NCI-H1105 (cell line): ENCODE measurements around the gene MISFA.
"Not testable (repeated sequence)": the region's sequence is repeated elsewhere in the genome, so short reads cannot be mapped to it uniquely, and the experiment has no call there.

Experiments
- DNase-seq: peaks from one replicate; lab custom pipeline; 2025; lab: John Stamatoyannopoulos, UW

The MISFA gene

DNA sequence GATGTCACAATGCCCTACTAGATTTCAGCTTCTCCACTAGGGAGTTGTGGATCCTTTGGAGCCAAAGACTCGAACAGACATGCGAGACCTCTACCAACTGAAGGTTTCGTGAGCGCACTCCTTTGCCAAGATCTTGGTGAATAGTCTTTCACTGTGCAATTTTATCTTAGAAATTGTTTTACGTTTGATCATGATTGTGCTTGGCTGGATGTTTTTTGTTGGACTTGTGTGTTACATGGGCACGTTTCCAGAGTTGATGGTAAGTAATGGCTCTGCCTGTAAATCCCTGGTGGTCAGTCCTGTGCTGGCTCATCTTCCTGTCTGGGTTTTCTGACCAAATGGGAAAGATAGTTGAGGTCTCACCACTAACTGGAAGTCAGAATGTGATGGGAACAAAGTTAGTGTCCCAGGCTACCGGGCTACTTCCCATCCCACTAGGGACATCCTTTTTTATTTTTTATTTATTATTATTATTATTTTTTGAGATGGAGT, at the start of gene MISFA:
MISFA (plus strand) TSS at position 51 of the 492 bp plus-strand sequence; CDS start at position 191, 140 bp downstream.
- DNase-seq, result no peak

DNA sequence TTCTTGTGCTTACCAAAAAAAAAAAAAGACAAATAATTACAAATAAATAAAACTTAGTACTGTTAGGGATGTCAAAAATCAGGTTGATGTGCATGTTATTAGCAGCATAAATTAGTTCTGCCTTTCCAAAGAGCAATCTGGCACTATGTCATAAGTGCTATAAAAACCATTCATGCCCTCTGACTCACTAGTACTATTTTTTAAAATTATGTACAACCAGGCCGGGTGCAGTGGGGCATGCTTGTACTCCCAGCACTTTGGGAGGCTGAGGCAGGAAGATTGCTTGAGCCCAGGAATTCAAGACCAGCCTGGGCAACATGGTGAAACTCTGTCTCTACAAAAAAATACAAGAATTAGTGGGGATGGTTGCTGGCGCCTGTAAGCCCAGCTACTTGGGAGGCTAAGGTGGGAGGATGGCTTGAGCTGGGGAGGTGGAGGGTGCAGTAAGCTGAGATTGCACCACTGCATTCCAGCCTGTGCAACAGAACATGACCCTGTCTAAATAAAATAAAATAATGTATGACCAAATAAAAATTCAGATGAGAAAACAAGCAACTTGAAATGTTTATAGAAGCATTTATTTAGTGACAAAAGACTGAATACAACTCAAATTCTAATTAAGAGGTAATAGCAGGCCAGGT, 36.4 kb upstream of the MISFA start:
- no peak for DNase-seq

DNA sequence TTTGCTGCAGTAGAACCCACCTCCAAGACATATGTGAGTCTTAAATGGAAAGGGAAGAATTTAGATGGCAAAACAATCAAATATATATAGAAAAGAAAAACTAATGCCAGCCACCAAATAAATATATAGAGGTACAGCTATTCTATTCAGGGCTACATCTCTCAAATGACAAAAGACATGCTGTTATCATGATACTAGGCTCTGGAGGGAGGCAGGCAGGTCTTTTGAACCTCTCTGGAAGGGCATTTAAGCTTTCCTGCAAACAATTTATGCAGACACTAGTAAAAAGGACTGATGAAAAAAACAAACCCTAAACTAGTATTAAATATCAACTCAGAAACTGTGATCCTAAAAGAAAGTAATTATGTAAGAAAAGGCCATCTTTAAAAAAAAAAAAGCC, 35.4 kb upstream of the MISFA start:
- DNase-seq, result no peak

DNA sequence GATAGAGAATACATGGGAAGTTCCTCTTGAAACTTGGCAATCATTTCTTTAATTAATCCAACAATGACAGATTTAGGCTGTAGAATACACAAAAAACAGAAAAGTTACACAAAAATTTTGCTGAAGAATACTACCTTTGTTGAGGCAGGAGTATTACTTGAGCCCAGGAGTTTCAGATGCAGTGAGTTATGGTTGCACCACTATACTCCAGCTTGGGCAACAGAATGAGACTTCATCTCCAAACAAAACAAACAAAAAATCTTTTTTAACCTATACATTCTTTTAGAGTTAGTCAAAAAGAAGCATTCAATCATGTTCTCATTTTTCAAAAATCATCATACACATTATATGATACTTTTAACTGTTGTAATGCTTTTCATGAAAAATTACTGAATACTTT, 33.2 kb upstream of the MISFA start:
- no peak for DNase-seq

DNA sequence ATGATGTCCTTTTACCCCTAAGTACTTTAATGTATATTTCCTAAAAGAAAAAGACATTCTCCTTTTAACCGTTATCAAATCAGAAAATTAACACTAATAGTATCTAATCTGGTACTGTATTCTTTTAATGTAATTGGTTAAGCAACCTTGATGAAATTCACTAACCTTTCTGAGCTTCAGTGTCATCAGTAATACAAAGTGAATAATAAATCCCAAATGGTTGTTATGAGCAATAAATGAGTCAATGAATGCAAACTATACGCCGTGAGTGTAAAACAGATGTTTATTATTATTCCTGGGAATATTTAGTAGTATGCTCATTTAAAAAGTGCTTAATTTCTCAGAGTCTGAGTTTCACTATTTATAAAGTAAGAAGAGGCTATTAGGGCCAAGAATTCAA, 32.5 kb upstream of the MISFA start:
- DNase-seq, result no peak

DNA sequence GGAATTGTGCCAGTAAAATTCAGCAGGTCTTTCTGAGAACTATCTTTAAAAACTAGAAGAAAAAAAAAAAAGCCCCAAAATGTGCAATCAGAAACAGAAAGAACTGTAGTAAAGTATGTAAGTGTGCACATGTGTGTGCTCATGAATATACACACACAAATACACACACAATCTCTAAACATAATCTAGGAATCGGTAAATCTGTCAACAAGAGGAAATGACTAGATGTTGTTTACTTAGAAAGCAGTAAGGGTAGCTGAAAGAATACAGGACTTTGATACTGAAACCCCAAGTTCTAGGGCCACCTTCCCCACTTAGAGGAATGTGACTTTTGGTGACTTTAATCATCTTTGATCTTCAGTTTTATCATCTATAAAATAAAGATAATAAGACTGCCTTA, 24.2 kb upstream of the MISFA start:
- no peak for DNase-seq

DNA sequence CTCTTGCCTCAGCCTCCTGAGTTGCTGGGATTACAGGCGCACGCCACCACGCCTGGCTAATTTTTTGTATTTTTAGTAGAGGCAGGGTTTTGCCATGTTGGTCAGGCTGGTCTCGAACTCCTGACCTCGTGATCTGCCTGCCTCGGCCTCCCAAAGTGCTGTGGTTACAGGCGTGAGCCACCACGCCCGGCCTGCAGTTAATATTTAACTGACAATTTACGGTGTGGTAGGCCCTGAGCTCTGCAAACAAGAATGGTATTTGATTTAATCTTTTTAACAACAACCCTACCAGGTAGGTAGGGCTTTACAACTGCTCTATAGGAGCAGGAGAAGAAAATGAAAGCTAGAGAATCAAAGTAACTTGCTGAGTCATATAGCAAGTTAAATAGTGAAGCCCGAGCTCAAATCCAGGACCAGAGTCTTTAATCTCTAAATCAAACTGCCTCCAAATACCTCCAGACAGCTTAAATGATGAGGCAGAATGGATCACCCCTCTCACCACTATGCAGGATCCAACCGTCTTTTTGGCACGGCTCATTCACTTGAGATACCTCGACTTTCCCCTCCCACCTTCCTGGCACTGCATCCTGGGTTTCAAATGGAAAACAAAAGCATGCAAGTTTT, 20.5 kb upstream of the MISFA start:
- no peak for DNase-seq

DNA sequence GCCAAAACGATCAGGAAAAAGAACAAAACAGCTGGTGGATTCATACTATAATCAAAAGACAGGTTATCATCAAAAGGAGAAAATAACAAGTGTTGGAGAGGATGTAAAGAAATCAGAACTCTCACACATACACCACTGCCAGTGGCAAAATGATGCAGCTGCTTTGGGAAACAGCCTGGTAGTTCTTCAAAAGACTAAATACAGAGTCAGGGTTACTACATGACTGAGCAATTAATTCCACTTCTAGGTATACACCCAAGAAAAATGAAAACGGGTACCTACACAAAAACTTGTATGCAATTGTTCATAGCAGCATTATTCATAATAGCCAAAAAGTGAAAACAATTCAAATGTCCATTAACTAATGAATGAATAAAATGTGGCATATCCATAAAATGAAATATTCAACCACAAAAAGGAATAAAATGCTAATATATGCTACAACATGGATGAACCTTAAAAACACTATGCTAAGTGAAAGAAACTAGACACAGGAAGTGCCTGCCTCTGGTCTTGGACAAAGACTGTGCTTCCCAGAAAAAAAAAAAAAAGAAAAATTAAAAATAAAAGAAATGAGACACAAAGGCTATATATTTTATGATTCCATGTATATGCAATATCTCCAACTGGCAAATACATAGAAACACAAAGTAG, 19.3 kb upstream of the MISFA start:
- DNase-seq, result no peak

DNA sequence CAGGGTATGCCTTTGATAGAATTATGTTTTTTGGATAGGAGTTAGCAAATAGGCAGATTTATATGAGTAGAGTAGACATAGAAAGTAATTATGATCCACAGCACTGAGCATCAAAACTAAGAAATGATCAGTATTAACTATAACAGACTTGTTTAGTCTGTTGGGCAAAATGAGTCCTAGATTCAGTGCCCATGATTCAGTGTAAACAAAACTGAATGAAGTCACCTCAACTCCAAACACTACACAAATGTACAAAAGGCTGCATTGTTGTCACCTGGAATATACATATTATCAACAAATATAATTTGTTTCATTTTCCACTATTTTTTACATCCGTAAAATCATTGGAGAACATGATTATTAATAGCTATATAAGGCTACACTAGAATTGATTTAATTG, 17.8 kb upstream of the MISFA start:
- no peak for DNase-seq

DNA sequence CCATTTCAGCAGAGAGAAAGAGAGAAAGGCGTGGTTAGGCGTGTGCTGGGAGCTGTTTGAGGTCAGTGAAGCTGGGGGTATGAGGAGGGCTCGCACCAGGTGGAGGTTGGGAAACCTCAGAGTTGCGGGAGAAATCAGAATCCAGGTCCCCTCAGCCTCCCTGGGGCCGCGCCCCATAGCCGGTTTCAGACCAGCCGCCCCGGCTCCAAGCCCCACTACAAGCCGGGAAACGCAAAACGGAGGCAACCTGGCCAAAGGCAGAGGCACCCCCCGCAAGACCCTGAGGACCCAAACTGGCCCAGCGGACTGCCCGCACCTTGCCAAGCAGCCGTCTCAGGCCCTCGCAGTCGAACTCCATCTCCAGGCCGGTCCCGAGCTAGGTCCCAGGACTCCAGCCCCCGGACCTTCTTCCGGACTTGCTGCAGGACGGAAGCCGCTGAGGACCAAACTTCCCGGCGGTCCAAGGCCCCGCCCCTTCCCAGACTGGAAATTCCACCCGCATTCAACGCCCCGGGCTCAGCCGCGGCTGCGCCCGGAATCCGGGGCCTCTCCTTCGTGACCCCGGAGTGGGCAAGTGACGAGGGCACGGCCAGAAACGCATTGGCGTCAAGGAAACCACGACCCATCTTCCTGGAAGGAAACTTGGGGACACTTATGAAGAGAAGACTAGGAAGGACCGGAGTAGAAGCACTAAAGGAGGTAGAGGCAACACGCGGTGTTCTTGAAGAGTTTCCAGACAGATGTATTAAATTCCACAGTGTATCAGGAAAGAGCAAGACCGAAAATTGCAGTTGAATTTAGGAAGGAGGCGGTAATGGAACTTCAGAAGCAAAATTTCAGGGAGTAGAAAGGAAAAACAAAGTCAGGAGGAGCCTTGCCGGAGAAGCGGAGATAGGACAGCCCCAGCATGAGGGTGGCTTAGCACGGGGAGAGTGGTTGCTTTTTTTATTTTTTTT, 11.0 kb upstream of the MISFA start, which contains the start of gene UEVLD:
UEVLD (minus strand) TSS at position 438 of the 956 bp plus-strand sequence; CDS start at position 358, 80 bp downstream.
- peak; percentile 71 for DNase-seq

DNA sequence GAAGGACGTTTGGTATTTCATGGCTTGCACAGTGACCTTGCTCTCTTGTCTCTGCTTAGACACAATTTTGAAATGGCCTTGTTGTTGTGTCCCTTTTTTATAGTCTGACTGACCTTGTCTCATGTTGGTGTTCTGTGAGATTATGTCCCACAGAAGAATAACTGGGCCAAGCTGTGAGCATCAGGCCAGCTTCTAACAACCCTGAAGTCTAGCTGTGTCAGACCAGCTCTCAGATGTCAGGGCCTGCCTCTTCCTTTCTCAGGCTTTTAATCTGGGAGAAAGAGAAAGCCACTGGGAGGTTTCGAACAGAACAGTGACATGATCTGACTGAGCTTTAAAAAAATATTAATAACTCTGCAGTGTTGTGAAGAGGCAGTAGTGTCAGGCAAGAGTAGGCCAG, 9.0 kb upstream of the MISFA start:
- no peak for DNase-seq

DNA sequence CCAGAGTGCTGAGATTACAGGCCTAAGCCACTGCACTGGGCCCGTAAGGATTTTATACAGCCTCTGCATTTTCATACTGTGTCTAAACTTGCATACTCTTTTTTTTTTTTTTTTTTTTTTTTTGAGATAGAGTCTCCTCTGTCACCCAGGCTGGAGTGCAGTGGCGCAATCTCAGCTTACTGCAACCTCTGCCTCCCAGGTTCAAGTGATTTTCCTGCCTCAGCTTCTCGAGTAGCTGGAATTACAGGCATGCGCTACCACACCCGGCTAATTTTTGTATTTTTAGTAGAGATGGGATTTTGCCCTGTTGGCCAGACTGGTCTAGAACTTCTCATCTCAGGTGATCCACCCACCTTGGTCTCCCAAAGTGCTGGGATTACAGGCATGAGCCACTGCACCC, 5.5 kb upstream of the MISFA start:
- not testable (repeated sequence) for DNase-seq

DNA sequence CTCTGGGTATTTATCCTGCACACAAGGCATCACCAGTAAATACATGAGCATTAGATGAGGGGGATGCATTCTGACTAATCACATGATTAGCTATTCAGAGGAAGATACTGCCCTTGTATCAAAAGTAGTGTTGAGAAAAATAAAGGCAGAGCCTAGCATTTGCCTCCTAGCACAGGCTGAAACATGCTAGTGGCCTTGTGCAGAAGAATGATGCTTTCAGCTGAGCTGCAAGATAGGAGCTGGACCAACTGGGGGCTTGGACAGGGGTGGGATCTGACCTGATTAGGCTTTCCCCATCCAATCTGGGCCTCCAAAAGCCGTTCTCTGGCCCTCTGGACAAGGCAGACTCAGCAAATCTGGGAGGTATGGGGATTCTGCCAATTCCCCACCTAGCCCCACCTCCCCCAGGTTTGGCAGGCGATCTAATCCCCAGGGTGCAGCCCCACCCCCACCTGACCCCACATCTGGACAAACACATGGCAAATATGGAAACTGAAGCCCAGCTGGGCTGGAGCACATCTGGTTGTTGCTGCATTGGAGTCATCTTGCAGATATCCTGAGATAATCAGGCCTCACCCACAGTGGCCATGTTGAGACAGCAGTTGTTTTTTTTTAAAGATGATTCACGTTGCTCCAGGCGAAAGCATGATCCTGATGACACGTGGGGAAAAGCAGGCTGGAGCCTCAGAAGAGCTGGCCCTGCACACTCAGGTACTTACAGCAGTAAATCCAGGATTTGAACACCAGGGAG, 4.4 kb upstream of the MISFA start:
- no peak for DNase-seq

DNA sequence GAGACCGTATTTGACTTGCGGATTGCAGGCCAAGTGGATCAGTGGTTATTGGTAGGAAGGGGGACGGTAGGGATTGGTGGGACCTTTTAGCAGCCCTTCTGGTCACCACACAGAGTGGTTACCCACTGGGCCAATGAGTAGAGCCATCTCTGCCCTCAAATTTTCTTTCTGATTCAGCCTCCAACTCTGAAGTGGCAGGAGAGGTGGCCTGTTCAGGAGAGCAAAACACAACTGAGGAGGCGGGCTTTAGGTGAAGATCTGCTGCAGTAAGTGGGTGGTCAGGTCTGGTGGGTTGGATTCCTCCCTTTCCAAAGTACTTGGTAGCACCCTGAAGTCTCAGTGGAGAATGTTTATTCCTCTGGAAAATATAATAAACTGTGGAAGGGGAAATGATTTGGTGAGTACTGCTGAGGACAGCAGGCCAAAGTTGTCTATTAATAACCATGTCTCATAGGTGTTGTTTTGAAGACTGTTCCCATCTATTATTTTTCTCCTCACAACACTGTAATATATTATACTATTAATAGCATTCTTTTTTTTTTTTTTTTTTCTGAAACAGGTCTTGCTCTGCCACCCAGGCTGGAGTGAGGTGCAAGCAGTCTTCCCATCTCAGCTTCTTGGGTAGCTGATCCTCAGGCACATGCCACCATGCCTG, 1.5 kb downstream of the MISFA start:
- no peak for DNase-seq

DNA sequence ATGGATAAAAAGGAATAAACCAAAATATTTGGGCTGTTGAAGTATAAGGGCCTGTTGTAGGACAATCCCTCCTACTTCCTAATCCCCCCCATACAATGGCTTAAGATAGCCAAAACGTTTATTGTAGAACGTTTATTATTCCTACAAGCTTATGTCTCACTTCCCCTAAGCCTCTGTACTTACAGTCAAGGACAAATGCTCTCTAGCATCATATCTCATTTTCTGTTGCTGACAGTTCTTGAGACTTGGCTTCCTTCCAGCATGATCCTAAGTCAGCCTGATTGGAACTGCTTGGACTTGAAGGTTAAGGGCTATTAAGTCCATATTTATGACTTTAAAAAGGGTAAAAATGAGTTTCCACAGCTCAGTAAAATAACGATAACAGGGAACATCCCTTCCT, 8.8 kb downstream of the MISFA start:
- peak; percentile 45 for DNase-seq

DNA sequence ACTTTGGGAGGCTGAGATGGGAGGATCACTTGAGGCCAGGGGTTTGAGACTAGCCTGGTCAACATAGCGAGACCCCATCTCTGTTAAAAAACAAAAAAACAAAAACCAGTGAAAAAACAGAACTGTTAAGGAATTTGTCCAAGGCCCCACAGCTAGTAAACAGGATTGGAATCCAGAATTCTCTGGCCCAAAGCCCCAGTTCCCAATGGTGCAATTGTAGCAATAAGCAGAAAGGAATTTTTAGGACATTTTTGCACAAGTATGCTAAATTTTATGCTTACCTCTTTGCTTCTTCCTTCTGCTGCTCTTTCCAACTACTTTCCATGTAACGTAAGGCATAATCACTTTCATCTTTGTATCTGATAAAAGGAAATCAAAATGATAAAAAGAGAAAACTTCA, 11.6 kb downstream of the MISFA start:
- no peak for DNase-seq

DNA sequence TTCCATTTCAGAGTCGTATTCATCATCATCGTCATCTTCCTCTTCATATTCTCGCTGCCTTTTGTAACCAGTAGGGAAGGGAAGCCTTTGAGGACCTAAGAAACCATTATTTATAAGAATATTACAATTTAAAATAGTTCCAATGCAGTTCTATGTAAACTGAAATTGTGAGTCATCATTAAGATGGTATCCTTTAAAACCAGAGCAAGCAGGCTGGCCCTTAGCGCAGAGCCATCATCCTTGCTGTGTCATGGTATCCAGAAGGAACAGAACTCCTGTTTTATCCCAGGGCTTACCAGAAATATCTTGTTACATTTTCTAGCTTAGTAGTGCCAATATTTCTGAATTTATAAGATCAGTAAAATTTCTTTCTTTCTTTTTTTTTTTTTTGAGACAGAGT, 12.8 kb downstream of the MISFA start:
- DNase-seq, result no peak

DNA sequence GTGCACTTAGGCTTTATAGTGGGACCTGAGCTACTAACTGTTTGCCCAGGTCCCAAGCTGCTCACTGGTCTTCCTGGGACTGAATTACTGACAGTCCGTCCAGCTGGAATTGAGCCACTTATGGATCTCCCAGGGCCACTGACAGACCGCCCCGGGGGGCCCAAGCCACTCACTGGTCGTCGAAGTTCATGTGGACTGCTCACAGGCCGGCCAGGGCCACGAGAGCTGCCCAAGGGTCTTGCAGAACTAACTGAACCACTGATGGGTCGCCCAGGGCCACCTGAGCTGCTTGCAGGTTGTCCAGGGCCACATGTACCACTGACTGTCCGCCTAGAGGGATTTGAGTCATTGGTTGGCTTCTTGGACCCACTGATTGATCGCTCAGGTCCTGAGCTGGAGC, 15.1 kb downstream of the MISFA start:
- no peak for DNase-seq

DNA sequence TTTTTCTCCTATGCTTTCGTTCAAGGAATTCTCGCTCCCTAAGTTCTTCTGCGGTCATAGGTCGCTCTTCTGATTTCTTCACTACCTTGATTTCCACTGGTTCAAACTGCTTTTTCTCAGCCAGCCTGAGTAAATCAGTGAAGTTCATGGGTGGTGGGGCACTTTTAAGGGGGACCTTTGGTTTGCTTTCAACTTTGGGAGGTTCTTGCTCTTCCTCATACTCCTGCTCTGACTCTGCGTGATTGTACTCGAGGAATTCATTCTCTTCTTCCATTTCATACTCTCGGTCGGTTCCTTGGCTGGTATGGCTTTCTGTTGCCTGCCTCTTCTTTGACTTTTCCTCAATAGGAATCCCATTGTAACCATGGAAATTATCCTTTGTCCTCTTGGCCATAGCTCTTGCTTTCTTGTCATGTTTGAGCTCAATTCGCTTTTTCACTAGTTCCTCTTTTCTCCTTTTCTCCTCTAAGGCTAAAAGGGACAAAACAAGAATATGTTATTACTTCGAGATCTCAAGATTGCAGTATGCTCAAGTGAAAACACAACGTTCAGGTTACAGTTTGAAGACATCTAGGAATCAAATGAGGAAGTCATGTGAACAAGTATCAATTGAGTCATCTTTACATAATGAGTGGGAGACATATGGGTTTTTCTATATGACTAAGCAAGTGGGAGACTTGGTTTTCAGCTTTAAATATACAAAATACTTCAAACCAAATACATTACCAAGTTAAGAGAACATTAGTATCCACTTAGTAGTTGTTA, 16.2 kb downstream of the MISFA start:
- DNase-seq, result no peak

DNA sequence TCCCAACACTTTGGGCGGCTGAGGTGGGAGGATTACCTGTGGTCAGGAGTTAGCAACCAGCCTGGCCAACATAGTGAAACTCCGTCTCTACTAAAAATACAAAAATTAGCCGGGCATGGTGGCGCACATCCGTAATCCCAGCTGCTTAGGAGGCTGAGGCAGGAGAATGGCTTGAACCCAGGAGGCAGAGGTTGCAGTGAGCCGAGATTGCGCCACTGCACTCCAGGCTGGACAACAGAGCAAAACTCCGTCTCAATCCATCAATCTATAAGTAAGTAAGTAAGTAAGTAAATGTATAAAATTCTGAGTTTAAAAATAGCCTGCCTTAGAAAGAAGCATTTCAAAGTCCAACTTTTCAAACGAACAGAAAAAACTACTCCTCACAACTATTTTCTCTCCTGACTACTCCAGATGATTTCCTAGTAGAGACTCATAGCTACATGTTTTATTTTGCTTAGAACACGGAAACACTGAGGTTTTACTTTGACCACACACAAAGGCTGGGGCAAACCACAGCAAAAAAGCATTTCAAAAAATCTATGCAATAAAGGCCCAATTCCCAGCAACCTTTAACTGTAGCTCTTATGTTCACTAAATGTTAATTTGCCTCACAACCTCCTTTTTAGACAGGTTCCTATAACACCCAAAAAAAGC, 18.2 kb downstream of the MISFA start:
- DNase-seq, result no peak
